A549 treated with AZD2906 at 1 μM for 4 hours (cell line): ENCODE data around the gene TNFSF18. TPM values are rescaled to one million over a fixed set of nuclear protein-coding genes. Genes with fewer than 3 reads are reported as not detected.

Experiments used
- total RNA-seq: library from RNA; stranded (reverse); fragments of 200-300 nt; extraction: Qiagen RNA extraction; gene quantifications from 5 replicates; pipeline ENCODE4 v1.2.3, GENCODE V29; 2022

The TNFSF18 gene
- total RNA-seq: not detected in 5 replicates

DNA sequence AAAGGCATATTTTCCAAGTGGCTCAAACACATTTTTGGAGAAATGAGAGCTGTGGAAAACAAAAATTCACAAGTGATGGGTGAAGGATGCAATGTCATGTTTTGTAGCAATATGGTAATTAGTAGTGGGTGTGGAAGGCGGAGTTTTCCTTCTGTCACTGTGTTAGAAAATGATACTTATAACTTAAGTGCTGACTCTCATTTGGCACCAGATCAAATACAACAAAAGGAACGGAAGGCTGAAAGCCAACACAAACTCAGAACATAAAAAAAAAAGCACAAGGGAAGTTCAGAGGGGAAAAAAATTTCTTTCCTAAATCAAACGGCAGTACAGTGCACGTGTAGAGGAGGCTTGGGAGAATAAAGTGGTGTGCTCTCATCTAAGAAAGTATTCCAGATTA, at the start of gene TNFSF18:
TSS of gene TNFSF18 (minus strand) at position 77 of the 400 bp plus-strand sequence. CDS start at position 32, 45 bp downstream.

Other genes with a start within 250 kb of the TNFSF18 start
- 0.05 to 0.09 TPM (median 0.07 TPM) in 5 replicates for gene TNFSF4, start 156.4 kb upstream of the TNFSF18 start, total RNA-seq